DMS79 (cell line): ENCODE data around the gene LATS1.
"Not testable (repeated sequence)": the region's sequence is repeated elsewhere in the genome, so short reads cannot be mapped to it uniquely, and the experiment has no call there.

Experiments used
- DNase-seq: peaks from one replicate; lab custom pipeline; 2025; lab: John Stamatoyannopoulos, UW

The LATS1 gene

GRCh38 chr6:149717588-149718458 lies at the start of gene LATS1:
TSS of gene LATS1 (minus strand) at chr6:149718101. CDS start at chr6:149702126, 15,975 bp downstream.
- DNase-seq: peak; percentile 60

GRCh38 chr6:149766156-149766769 lies 48.4 kb upstream of the LATS1 start:
- no peak for DNase-seq

- peak; percentile 5 for DNase-seq
Measured at GRCh38 chr6:149763866-149764265, 46.0 kb upstream of the LATS1 start.

GRCh38 chr6:149761438-149761837 lies 43.5 kb upstream of the LATS1 start:
- DNase-seq: no peak

GRCh38 chr6:149756261-149756636 lies 38.3 kb upstream of the LATS1 start:
- DNase-seq: no peak

- no peak for DNase-seq
Measured at GRCh38 chr6:149755300-149756260, 37.7 kb upstream of the LATS1 start.

GRCh38 chr6:149754548-149754947 lies 36.6 kb upstream of the LATS1 start:
- no peak for DNase-seq

GRCh38 chr6:149753374-149753637 lies 35.4 kb upstream of the LATS1 start:
- DNase-seq: not testable (repeated sequence)

- DNase-seq: no peak
Measured at GRCh38 chr6:149752600-149753373, 34.9 kb upstream of the LATS1 start.

- not testable (repeated sequence) for DNase-seq
Measured at GRCh38 chr6:149751920-149752319, 34.0 kb upstream of the LATS1 start.

GRCh38 chr6:149751239-149751638 lies 33.3 kb upstream of the LATS1 start:
- DNase-seq: no peak

- peak; percentile 34 for DNase-seq
Measured at GRCh38 chr6:149750136-149750609, 32.3 kb upstream of the LATS1 start.

- peak; percentile 81 for DNase-seq
Measured at GRCh38 chr6:149749594-149750135, 31.8 kb upstream of the LATS1 start, which contains the start of gene PCMT1. TSS of gene PCMT1 (plus strand) at chr6:149749741. CDS start at chr6:149749902, 161 bp downstream.

GRCh38 chr6:149749082-149749593 lies 31.2 kb upstream of the LATS1 start:
- not testable (repeated sequence) for DNase-seq

GRCh38 chr6:149746147-149746946 lies 28.4 kb upstream of the LATS1 start, which contains the start of gene NUP43:
TSS of gene NUP43 (minus strand) at chr6:149746529. CDS start at chr6:149746495, 34 bp downstream.
- DNase-seq: peak; percentile 87

- DNase-seq: not testable (repeated sequence)
Measured at GRCh38 chr6:149745252-149745651, 27.4 kb upstream of the LATS1 start.

- DNase-seq: no peak
Measured at GRCh38 chr6:149734915-149735314, 17.0 kb upstream of the LATS1 start.

- DNase-seq: no peak
Measured at GRCh38 chr6:149733089-149733720, 15.3 kb upstream of the LATS1 start.

GRCh38 chr6:149729824-149730223 lies 11.9 kb upstream of the LATS1 start:
- DNase-seq: no peak
